GM19455 (cell line): ENCODE measurements around the gene FMO2.
A peak's percentile ranks its signal among the peaks of the same experiment; 100 is the strongest.

Source experiments
- ATAC-seq: cut with Tn5 transposase; IDR thresholded peaks from one replicate; pipeline ENCODE4 v1.9.1; 2021; ENCODE audit not compliant: unreplicated experiment

Gene FMO2

GRCh38 chr1:171173069-171173468 is 12.0 kb upstream of the FMO2 start:
- ATAC-seq, result no peak

- no peak for ATAC-seq
Observed at GRCh38 chr1:171174560-171175294, 10.4 kb upstream of the FMO2 start.

GRCh38 chr1:171177261-171177660 is 7.8 kb upstream of the FMO2 start:
- ATAC-seq, result no peak

GRCh38 chr1:171179318-171180227 is 5.5 kb upstream of the FMO2 start:
- no peak for ATAC-seq

- ATAC-seq, result no peak
Observed at GRCh38 chr1:171180670-171181069, 4.4 kb upstream of the FMO2 start.

- ATAC-seq, result peak; percentile 83
Observed at GRCh38 chr1:171188388-171189266, 3.5 kb downstream of the FMO2 start.

- no peak for ATAC-seq
Observed at GRCh38 chr1:171191992-171192391, 6.9 kb downstream of the FMO2 start.

- no peak for ATAC-seq
Observed at GRCh38 chr1:171195767-171196166, 10.7 kb downstream of the FMO2 start.

GRCh38 chr1:171196351-171196750 is 11.3 kb downstream of the FMO2 start:
- no peak for ATAC-seq

- no peak for ATAC-seq
Observed at GRCh38 chr1:171198081-171198480, 13.0 kb downstream of the FMO2 start.

- no peak for ATAC-seq
Observed at GRCh38 chr1:171204296-171204695, 19.2 kb downstream of the FMO2 start.

- ATAC-seq, result no peak
Observed at GRCh38 chr1:171206204-171206977, 21.3 kb downstream of the FMO2 start.

GRCh38 chr1:171206978-171207355 is 21.9 kb downstream of the FMO2 start:
- ATAC-seq, result no peak

- ATAC-seq, result no peak
Observed at GRCh38 chr1:171207377-171207776, 22.3 kb downstream of the FMO2 start.

GRCh38 chr1:171210355-171210754 is 25.3 kb downstream of the FMO2 start:
- no peak for ATAC-seq

GRCh38 chr1:171212607-171213351 is 27.7 kb downstream of the FMO2 start:
- ATAC-seq, result no peak

- ATAC-seq, result no peak
Observed at GRCh38 chr1:171213559-171214454, 28.7 kb downstream of the FMO2 start.

GRCh38 chr1:171217658-171218443 is 32.8 kb downstream of the FMO2 start:
- no peak for ATAC-seq
